CD4-positive, alpha-beta T cell (primary cell): Measurements from ENCODE around the gene CAMK2A. TPM values are rescaled to one million over a fixed set of nuclear protein-coding genes. Genes with fewer than 3 reads are reported as not detected.

Experiments used
- ATAC-seq: fragments of 200-7000 bp; cut with Tn5 transposase; one replicate; pipeline ENCODE4 v1.10.0; 2022; ENCODE audit warnings: mild to moderate bottlenecking; ENCODE audit not compliant: poor library complexity
- CTCF ChIA-PET: fragments of 350-600 bp; sonication (Branson Sonifier 250); formaldehyde crosslinking; loops from one replicate; lab custom pipeline; 2021; ENCODE audit warnings: antibody characterized with exemption, inconsistent platforms; lab: Charles Lee
- POLR2A ChIA-PET: fragments of 350-600 bp; sonication (Branson Sonifier 250); formaldehyde crosslinking; loops from one replicate; lab custom pipeline; 2021; ENCODE audit warnings: antibody characterized with exemption, inconsistent platforms; lab: Charles Lee
- DNase-seq, 14 experiments: peaks; one replicate each; pipeline ENCODE4 v3.0.0-alpha.2; 2013 to 2020; ENCODE audit warnings: mixed read lengths in 2 of 14
- H3K27ac ChIP-seq, 2 donors: one replicate each; pipeline versions ENCODE4 v1.5.1 to v1.7.0; 2013; ENCODE audit warnings: low read length in 2 of 2, low read depth in 1 of 2, mild to moderate bottlenecking in 1 of 2
- H3K27me3 ChIP-seq, 2 experiments: 1 replicate in 1 of 2; 2 replicates in 1 of 2; pipeline versions ENCODE4 v1.6.1 to v1.7.0; 2013; ENCODE audit warnings: low read length in 2 of 2, control low read depth in 1 of 2, mild to moderate bottlenecking in 1 of 2, moderate library complexity in 1 of 2; ENCODE audit not compliant: insufficient read depth in 2 of 2, control insufficient read depth in 1 of 2
- H3K36me3 ChIP-seq: one replicate; pipeline ENCODE4 v1.6.1; 2013; ENCODE audit warnings: low read length, control low read depth; ENCODE audit not compliant: insufficient read depth
- H3K4me1 ChIP-seq: one replicate; pipeline ENCODE4 v1.6.1; 2013; ENCODE audit warnings: low read length, control low read depth; ENCODE audit not compliant: insufficient read depth
- H3K4me3 ChIP-seq: one replicate; pipeline ENCODE4 v1.5.1; 2013; ENCODE audit warnings: mild to moderate bottlenecking, low read length, moderate library complexity
- H3K9me3 ChIP-seq, 2 experiments: 1 replicate in 1 of 2; 2 replicates in 1 of 2; pipeline versions ENCODE4 v1.6.1 to v1.7.0; 2013; ENCODE audit warnings: low read length in 2 of 2, mild to moderate bottlenecking in 2 of 2, control low read depth in 1 of 2, moderate library complexity in 1 of 2; ENCODE audit not compliant: control insufficient read depth in 1 of 2, insufficient read depth in 1 of 2
- H3K27ac Mint-ChIP-seq: one replicate; pipeline ENCODE4 v1.8.0; 2020; ENCODE audit warnings: mixed read lengths
- H3K27me3 Mint-ChIP-seq: one replicate; pipeline ENCODE4 v1.8.0; 2021; ENCODE audit warnings: mixed read lengths
- H3K36me3 Mint-ChIP-seq: one replicate; pipeline ENCODE4 v1.8.0; 2021; ENCODE audit warnings: low read depth, mixed read lengths
- H3K4me1 Mint-ChIP-seq: one replicate; pipeline ENCODE4 v1.8.0; 2021; ENCODE audit warnings: low read depth, mixed read lengths
- H3K4me3 Mint-ChIP-seq: one replicate; pipeline ENCODE4 v1.8.0; 2020; ENCODE audit warnings: mild to moderate bottlenecking, mixed read lengths
- H3K9me3 Mint-ChIP-seq: one replicate; pipeline ENCODE4 v1.8.0; 2020; ENCODE audit warnings: mixed read lengths
- CTCF ChIP-seq: fragments of 200-600 bp; IDR thresholded peaks from one replicate; pipeline ENCODE4 v1.8.0; 2022; ENCODE audit warnings: antibody characterized with exemption, mild to moderate bottlenecking
- intact Hi-C, 2 experiments: fragments of 100-400 bp; cut with DNase I in 1 of 2; cut with micrococcal nuclease in 1 of 2; formaldehyde crosslinking; loops; one replicate each; pipeline versions ENCODE4 v1.15.1 to v1.9.0; 2023 to 2025; cut with DNase I, micrococcal nuclease
- total RNA-seq, 174 experiments: library from RNA in 2 of 174; stranded (reverse) in 2 of 174; gene quantifications; one replicate each; pipeline ENCODE4 v1.2.3 and lab custom pipeline; 2021 to 2026

Gene CAMK2A
- total RNA-seq, 2 experiments from 2014 or later, result 0.05 to 0.22 TPM

DNA sequence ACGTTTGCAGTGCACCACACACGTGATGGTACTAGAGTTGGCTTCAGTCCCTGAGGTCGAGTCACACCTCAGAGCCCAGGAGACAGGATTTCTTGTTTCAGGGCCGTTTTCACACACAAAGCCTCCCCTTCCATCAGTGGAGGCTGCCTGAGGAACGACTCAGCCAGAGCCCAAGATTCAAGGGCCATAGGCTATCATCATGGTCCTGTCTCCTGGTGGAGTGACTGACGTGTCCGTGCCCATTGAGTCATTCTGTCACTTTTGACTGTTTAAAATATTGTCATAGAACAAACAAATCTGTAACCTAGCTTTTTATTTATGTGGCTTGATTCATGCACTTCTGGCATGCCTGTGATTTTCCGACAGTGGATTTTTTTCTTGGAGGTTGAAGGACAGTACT is 28.3 kb downstream of the CAMK2A start:
- Histone ChIP-seq H3K36me3 (no peaks in the 10 kb centered on the region), H3K9me3 (no peaks in the 10 kb centered on the region), H3K4me3 (no peak overlapping the region), H3K27ac (no peak overlapping the region), H3K27me3 (no peaks in the 10 kb centered on the region), H3K4me1 (no peaks in the 10 kb centered on the region)
- DNase-seq (no peak), ATAC-seq (no peak)
- H3K9me3 Mint-ChIP-seq, result no peaks in the 10 kb centered on the region
- H3K27ac Mint-ChIP-seq, result no peak overlapping the region
- intact Hi-C loops, result no loop called here
- H3K4me1 Mint-ChIP-seq, result no peaks in the 10 kb centered on the region
- H3K27me3 Mint-ChIP-seq, result no peaks in the 10 kb centered on the region
- POLR2A ChIA-PET, result no interaction called here
- no peaks in the 10 kb centered on the region for H3K36me3 Mint-ChIP-seq
- no peak overlapping the region for H3K4me3 Mint-ChIP-seq
- CTCF ChIA-PET, result no interaction called here
- no peak for TF ChIP-seq CTCF

- Mint-ChIP-seq H3K27ac (no peak overlapping the region), H3K9me3 (no peaks in the 10 kb centered on the region), H3K4me1 (no peaks in the 10 kb centered on the region), H3K4me3 (no peak overlapping the region), H3K27me3 (no peaks in the 10 kb centered on the region), H3K36me3 (no peaks in the 10 kb centered on the region)
- CTCF ChIA-PET, result no interaction called here
- intact Hi-C loops, result no loop called here
- Histone ChIP-seq H3K9me3 (no peaks in the 10 kb centered on the region), H3K4me1 (no peaks in the 10 kb centered on the region), H3K27ac (no peak overlapping the region), H3K4me3 (no peak overlapping the region), H3K36me3 (no peaks in the 10 kb centered on the region), H3K27me3 (no peaks in the 10 kb centered on the region)
- DNase-seq (no peak), ATAC-seq (no peak)
- no peak for TF ChIP-seq CTCF
- POLR2A ChIA-PET, result no interaction called here
Measured at GRCh38 chr5:150258130-150258529, 31.4 kb downstream of the CAMK2A start.

DNA sequence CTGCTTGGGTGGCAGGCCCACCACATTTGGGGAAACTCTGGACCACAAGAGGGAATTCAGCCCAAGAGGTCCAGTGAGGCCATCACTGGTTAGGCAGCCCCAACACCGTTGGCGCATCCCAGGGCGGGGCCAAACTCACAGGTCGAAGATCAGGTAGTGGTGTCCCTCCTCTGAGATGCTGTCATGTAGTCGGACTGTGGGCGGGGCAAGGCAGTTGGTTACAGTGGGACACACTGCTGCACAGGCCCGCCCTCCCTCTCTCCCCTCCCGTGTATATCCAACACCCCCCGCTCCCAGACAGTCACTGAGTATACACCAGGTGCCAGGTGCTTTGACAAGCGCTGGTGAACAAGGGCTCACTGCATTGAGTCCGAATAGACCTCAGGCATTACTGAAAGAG is 32.1 kb downstream of the CAMK2A start:
- TF ChIP-seq CTCF, result no peak
- CTCF ChIA-PET, result no interaction called here
- Histone ChIP-seq H3K9me3 (no peaks in the 10 kb centered on the region), H3K36me3 (no peaks in the 10 kb centered on the region), H3K4me3 (no peak overlapping the region), H3K27me3 (no peaks in the 10 kb centered on the region), H3K4me1 (no peaks in the 10 kb centered on the region), H3K27ac (no peak overlapping the region)
- no peaks in the 10 kb centered on the region for H3K4me1 Mint-ChIP-seq
- H3K4me3 Mint-ChIP-seq, result no peak overlapping the region
- intact Hi-C loops, result no loop called here
- ATAC-seq (no peak), DNase-seq (no peak)
- H3K27ac Mint-ChIP-seq, result no peak overlapping the region
- H3K27me3 Mint-ChIP-seq, result no peaks in the 10 kb centered on the region
- no peaks in the 10 kb centered on the region for H3K36me3 Mint-ChIP-seq
- H3K9me3 Mint-ChIP-seq, result no peaks in the 10 kb centered on the region
- POLR2A ChIA-PET, result no interaction called here
